Naive B cell (primary cell): ENCODE data around the gene VIM. TPM values are rescaled to one million over a fixed set of nuclear protein-coding genes. Genes with fewer than 3 reads are reported as not detected.
"Not testable (repeated sequence)": the region's sequence is repeated elsewhere in the genome, so short reads cannot be mapped to it uniquely, and the experiment has no call there.

Source experiments
- ATAC-seq, 2 donors: fragments of 150-1000 bp; cut with Tn5 transposase; 2 replicates each; pipeline ENCODE4 v1.10.0; 2021; ENCODE audit warnings: low read depth in 2 of 2, mild to moderate bottlenecking in 2 of 2, moderate library complexity in 2 of 2
- DNase-seq: peaks from one replicate; pipeline ENCODE4 v3.0.0; 2022
- H3K27ac Mint-ChIP-seq, 6 donors: one replicate each; pipeline ENCODE4 v1.8.0; 2020 to 2022; ENCODE audit warnings: mild to moderate bottlenecking in 6 of 6, mixed read lengths in 6 of 6, moderate library complexity in 5 of 6, inconsistent platforms in 2 of 6
- H3K27me3 Mint-ChIP-seq, 3 donors: one replicate each; pipeline ENCODE4 v1.8.0; 2021 to 2022; ENCODE audit warnings: mixed read lengths in 3 of 3, mild to moderate bottlenecking in 1 of 3
- H3K36me3 Mint-ChIP-seq, 2 donors: one replicate each; pipeline ENCODE4 v1.8.0; 2020 to 2022; ENCODE audit warnings: mixed read lengths in 2 of 2, inconsistent platforms in 1 of 2, mild to moderate bottlenecking in 1 of 2
- H3K4me1 Mint-ChIP-seq, 3 donors: one replicate each; pipeline ENCODE4 v1.8.0; 2020 to 2022; ENCODE audit warnings: mixed read lengths in 3 of 3, inconsistent platforms in 1 of 3, mild to moderate bottlenecking in 1 of 3, moderate library complexity in 1 of 3
- H3K4me3 Mint-ChIP-seq, 8 donors: one replicate each; pipeline ENCODE4 v1.8.0; 2020 to 2022; ENCODE audit warnings: mild to moderate bottlenecking in 8 of 8, mixed read lengths in 8 of 8, moderate library complexity in 8 of 8, inconsistent platforms in 2 of 8
- H3K9me3 Mint-ChIP-seq, 7 donors: one replicate each; pipeline ENCODE4 v1.8.0; 2020 to 2022; ENCODE audit warnings: mixed read lengths in 7 of 7, mild to moderate bottlenecking in 5 of 7, inconsistent platforms in 2 of 7, moderate library complexity in 1 of 7
- polyA plus RNA-seq, 6 donors: library from polyadenylated mRNA; unstranded; fragments of 300-500 nt; fragmentation: Illumina TruSeq; gene quantifications; one replicate each; pipeline ENCODE4 v1.2.3, GENCODE V29; 2021; ENCODE audit warnings: low read depth in 6 of 6

VIM gene
- polyA plus RNA-seq, 6 donors from 2014 or later, result 41.1 to 171 (median 131) TPM

GRCh38 chr10:17257466-17258321 lies 29.7 kb downstream of the VIM start:
- no peak overlapping the region for H3K27ac Mint-ChIP-seq
- DNase-seq, result peak; percentile 50
- ATAC-seq, result peak; percentile 38 to 65
- no peaks in the 10 kb centered on the region for H3K27me3 Mint-ChIP-seq
- H3K4me3 Mint-ChIP-seq, result peak overlapping the region in 1 of 8 donors; percentile 8
- H3K9me3 Mint-ChIP-seq, result peaks cover 0 to 34% (median 14%) of the 10 kb centered on the region in 7 donors
- peaks cover 0 to 8% of the 10 kb centered on the region in 2 donors for H3K36me3 Mint-ChIP-seq
- peaks cover 6 to 14% (median 12%) of the 10 kb centered on the region in 3 donors for H3K4me1 Mint-ChIP-seq

GRCh38 chr10:17262502-17262901 lies 34.5 kb downstream of the VIM start:
- H3K9me3 Mint-ChIP-seq, result peaks cover 5 to 48% (median 26%) of the 10 kb centered on the region in 7 donors
- H3K27ac Mint-ChIP-seq, result no peak overlapping the region
- H3K4me3 Mint-ChIP-seq, result no peak overlapping the region
- H3K27me3 Mint-ChIP-seq, result peaks cover 0 to 13% (median 7%) of the 10 kb centered on the region in 3 donors
- H3K36me3 Mint-ChIP-seq, result peaks cover 0 to 15% of the 10 kb centered on the region in 2 donors
- H3K4me1 Mint-ChIP-seq, result peaks cover 2 to 3% (median 2%) of the 10 kb centered on the region in 3 donors
- ATAC-seq, result no peak
- DNase-seq, result no peak

GRCh38 chr10:17263580-17263979 lies 35.5 kb downstream of the VIM start:
- H3K9me3 Mint-ChIP-seq, result peaks cover 5 to 48% (median 26%) of the 10 kb centered on the region in 7 donors
- peaks cover 0 to 20% (median 17%) of the 10 kb centered on the region in 3 donors for H3K27me3 Mint-ChIP-seq
- no peak for ATAC-seq
- no peak overlapping the region for H3K4me3 Mint-ChIP-seq
- no peak overlapping the region for H3K27ac Mint-ChIP-seq
- no peak for DNase-seq
- no peaks in the 10 kb centered on the region for H3K4me1 Mint-ChIP-seq
- peaks cover 0 to 15% of the 10 kb centered on the region in 2 donors for H3K36me3 Mint-ChIP-seq

- H3K36me3 Mint-ChIP-seq, result peaks cover 0 to 15% of the 10 kb centered on the region in 2 donors
- DNase-seq, result no peak
- H3K27ac Mint-ChIP-seq, result no peak overlapping the region
- no peaks in the 10 kb centered on the region for H3K4me1 Mint-ChIP-seq
- peaks cover 0 to 27% (median 24%) of the 10 kb centered on the region in 3 donors for H3K27me3 Mint-ChIP-seq
- H3K4me3 Mint-ChIP-seq, result no peak overlapping the region
- H3K9me3 Mint-ChIP-seq, result peaks cover 5 to 48% (median 26%) of the 10 kb centered on the region in 7 donors
- ATAC-seq, result no peak
Observed at GRCh38 chr10:17265468-17265867, 37.4 kb downstream of the VIM start.

DNA sequence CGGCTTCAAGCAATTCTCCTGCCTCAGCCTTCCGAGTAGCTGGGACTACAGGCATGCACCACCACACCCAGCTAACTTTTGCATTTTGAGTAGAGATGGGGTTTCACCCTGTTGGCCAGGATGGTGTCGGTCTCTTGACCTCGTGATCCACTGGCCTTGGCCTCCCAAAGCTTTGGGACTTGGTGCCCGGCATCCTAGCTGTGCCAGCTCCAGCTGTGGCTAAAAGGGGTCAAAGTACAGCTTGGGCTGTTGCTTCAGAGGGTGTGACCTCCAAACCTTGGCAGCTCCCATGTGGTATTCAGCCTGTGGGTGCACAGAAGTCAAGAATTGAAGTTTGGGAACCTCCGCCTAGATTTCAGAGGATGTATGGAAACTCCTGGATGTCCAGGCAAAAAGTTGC lies 38.5 kb downstream of the VIM start:
- not testable (repeated sequence) for H3K27ac Mint-ChIP-seq, ATAC-seq, DNase-seq, H3K4me3 Mint-ChIP-seq, H3K4me1 Mint-ChIP-seq
- peaks cover 0 to 13% of the 10 kb centered on the region in 2 donors for H3K36me3 Mint-ChIP-seq
- H3K9me3 Mint-ChIP-seq, result peaks cover 5 to 43% (median 22%) of the 10 kb centered on the region in 7 donors
- H3K27me3 Mint-ChIP-seq, result peaks cover 0 to 27% (median 24%) of the 10 kb centered on the region in 3 donors

DNA sequence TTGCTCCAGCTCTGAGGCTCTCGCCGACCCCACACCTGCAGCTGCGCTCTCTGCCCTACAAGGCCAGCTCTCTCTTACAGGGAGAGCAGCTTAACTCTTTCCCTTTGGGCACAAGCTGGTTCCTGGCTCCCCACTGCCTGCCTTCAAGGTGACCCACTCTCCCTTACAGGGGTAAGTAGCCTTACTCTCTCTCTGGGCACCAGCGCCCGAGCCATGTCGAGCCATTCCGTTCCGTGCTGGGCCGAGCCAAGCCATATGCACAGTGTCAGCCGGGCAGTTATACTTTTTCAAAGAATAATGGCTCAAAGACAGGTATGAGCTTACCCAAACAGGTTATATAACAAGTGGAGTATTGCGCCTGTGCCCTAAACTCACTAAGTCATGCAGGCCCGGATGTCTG lies 44.6 kb downstream of the VIM start:
- Mint-ChIP-seq H3K4me1 (no peaks in the 10 kb centered on the region), H3K36me3 (no peaks in the 10 kb centered on the region), H3K27ac (no peak overlapping the region), H3K4me3 (no peak overlapping the region), H3K9me3 (peaks cover 0 to 10% (median 2%) of the 10 kb centered on the region in 7 donors), H3K27me3 (peaks cover 0 to 35% (median 22%) of the 10 kb centered on the region in 3 donors)
- no peak for DNase-seq
- no peak for ATAC-seq

- DNase-seq, result no peak
- Mint-ChIP-seq H3K36me3 (no peaks in the 10 kb centered on the region), H3K4me3 (no peak overlapping the region), H3K4me1 (no peaks in the 10 kb centered on the region), H3K27me3 (peaks cover 0 to 28% (median 16%) of the 10 kb centered on the region in 3 donors), H3K27ac (no peak overlapping the region), H3K9me3 (peaks cover 0 to 14% (median 2%) of the 10 kb centered on the region in 7 donors)
- no peak for ATAC-seq
Observed at GRCh38 chr10:17273403-17273802, 45.4 kb downstream of the VIM start.

GRCh38 chr10:17276756-17277424 lies 48.8 kb downstream of the VIM start:
- no peaks in the 10 kb centered on the region for H3K4me1 Mint-ChIP-seq
- no peak overlapping the region for H3K27ac Mint-ChIP-seq
- H3K36me3 Mint-ChIP-seq, result peaks cover under 1 to 18% of the 10 kb centered on the region in 2 donors
- H3K4me3 Mint-ChIP-seq, result peak overlapping the region in 1 of 8 donors; percentile 1
- no peak for DNase-seq
- no peak for ATAC-seq
- H3K9me3 Mint-ChIP-seq, result peaks cover 8 to 33% (median 15%) of the 10 kb centered on the region in 7 donors
- H3K27me3 Mint-ChIP-seq, result peaks cover 7 to 27% (median 10%) of the 10 kb centered on the region in 3 donors

GRCh38 chr10:17278607-17279240 lies 50.7 kb downstream of the VIM start:
- Mint-ChIP-seq H3K36me3 (peaks cover 10 to 30% of the 10 kb centered on the region in 2 donors), H3K27ac (no peak overlapping the region), H3K9me3 (peaks cover 18 to 52% (median 22%) of the 10 kb centered on the region in 7 donors), H3K27me3 (peaks cover 0 to 23% (median 10%) of the 10 kb centered on the region in 3 donors), H3K4me1 (no peaks in the 10 kb centered on the region), H3K4me3 (no peak overlapping the region)
- DNase-seq, result no peak
- no peak for ATAC-seq

GRCh38 chr10:17282311-17282710 lies 54.3 kb downstream of the VIM start:
- no peak for ATAC-seq
- peak overlapping the region in 1 of 8 donors; percentile 28 for H3K4me3 Mint-ChIP-seq
- no peak overlapping the region for H3K27ac Mint-ChIP-seq
- peaks cover 17 to 47% (median 27%) of the 10 kb centered on the region in 7 donors for H3K9me3 Mint-ChIP-seq
- peaks cover 8 to 12% (median 9%) of the 10 kb centered on the region in 3 donors for H3K27me3 Mint-ChIP-seq
- no peak for DNase-seq
- peaks cover 10 to 33% of the 10 kb centered on the region in 2 donors for H3K36me3 Mint-ChIP-seq
- no peaks in the 10 kb centered on the region for H3K4me1 Mint-ChIP-seq

GRCh38 chr10:17286562-17287550 lies 58.8 kb downstream of the VIM start:
- Mint-ChIP-seq H3K4me3 (peak overlapping the region in 1 of 8 donors; percentile 74), H3K27me3 (peaks cover under 1 to 26% (median 20%) of the 10 kb centered on the region in 3 donors)

More at GRCh38 chr10:17286562-17287550, 58.8 kb downstream of the VIM start:
- no peak for ATAC-seq
- H3K36me3 Mint-ChIP-seq, result peaks cover 10 to 16% of the 10 kb centered on the region in 2 donors
- peaks cover 10 to 21% (median 14%) of the 10 kb centered on the region in 7 donors for H3K9me3 Mint-ChIP-seq
- DNase-seq, result no peak
- H3K4me1 Mint-ChIP-seq, result no peaks in the 10 kb centered on the region
- H3K27ac Mint-ChIP-seq, result no peak overlapping the region
